CD8-positive, alpha-beta memory T cell (primary cell): Measurements from ENCODE around the gene LRRC28. TPM values are rescaled to one million over a fixed set of nuclear protein-coding genes. Genes with fewer than 3 reads are reported as not detected.
A peak's percentile ranks its signal among the peaks of the same experiment; 100 is the strongest.

Experiments
- CTCF ChIA-PET: fragments of 350-600 bp; sonication (Branson Sonifier 250); formaldehyde crosslinking; loops from one replicate; lab custom pipeline; 2021; ENCODE audit warnings: antibody characterized with exemption; lab: Charles Lee
- POLR2A ChIA-PET: fragments of 350-600 bp; sonication (Branson Sonifier 250); formaldehyde crosslinking; loops from one replicate; lab custom pipeline; 2021; ENCODE audit warnings: antibody characterized with exemption; lab: Charles Lee
- DNase-seq, 5 donors: peaks; one replicate each; pipeline versions ENCODE4 v3.0.0 to v3.0.0-alpha.2; 2020 to 2022; ENCODE audit warnings: mixed read lengths in 1 of 5
- H3K27ac ChIP-seq: one replicate; pipeline ENCODE4 v1.7.0; 2013; ENCODE audit warnings: low read depth, mild to moderate bottlenecking, low read length, moderate library complexity
- H3K27me3 ChIP-seq: 2 replicates; pipeline ENCODE4 v1.7.0; 2013; ENCODE audit warnings: low read length, mild to moderate bottlenecking; ENCODE audit not compliant: insufficient read depth, poor library complexity, severe bottlenecking
- H3K36me3 ChIP-seq: 2 replicates; pipeline ENCODE4 v1.7.0; 2013; ENCODE audit warnings: mild to moderate bottlenecking, low read length, moderate library complexity; ENCODE audit not compliant: insufficient read depth
- H3K4me1 ChIP-seq: 2 replicates; pipeline ENCODE4 v1.7.0; 2013; ENCODE audit warnings: mild to moderate bottlenecking, low read length, moderate library complexity; ENCODE audit not compliant: insufficient read depth
- H3K4me3 ChIP-seq: 2 replicates; pipeline ENCODE4 v1.7.0; 2013; ENCODE audit warnings: mild to moderate bottlenecking, low read length
- H3K9me3 ChIP-seq: 2 replicates; pipeline ENCODE4 v1.7.0; 2013; ENCODE audit warnings: mild to moderate bottlenecking, low read length
- H3K27ac Mint-ChIP-seq, 8 donors: one replicate each; pipeline ENCODE4 v1.8.0; 2020 to 2021; ENCODE audit warnings: mixed read lengths in 8 of 8, mild to moderate bottlenecking in 6 of 8, inconsistent platforms in 3 of 8, moderate library complexity in 3 of 8
- H3K27me3 Mint-ChIP-seq, 2 donors: one replicate each; pipeline ENCODE4 v1.8.0; 2020 to 2021; ENCODE audit warnings: mixed read lengths in 2 of 2, mild to moderate bottlenecking in 1 of 2, moderate library complexity in 1 of 2
- H3K36me3 Mint-ChIP-seq, 3 donors: one replicate each; pipeline ENCODE4 v1.8.0; 2020 to 2021; ENCODE audit warnings: mixed read lengths in 3 of 3, inconsistent platforms in 1 of 3, mild to moderate bottlenecking in 1 of 3
- H3K4me1 Mint-ChIP-seq, 3 donors: one replicate each; pipeline ENCODE4 v1.8.0; 2020 to 2021; ENCODE audit warnings: mixed read lengths in 3 of 3, inconsistent platforms in 1 of 3, mild to moderate bottlenecking in 1 of 3
- H3K4me3 Mint-ChIP-seq, 7 donors: one replicate each; pipeline ENCODE4 v1.8.0; 2020 to 2021; ENCODE audit warnings: mixed read lengths in 7 of 7, mild to moderate bottlenecking in 6 of 7, moderate library complexity in 4 of 7, inconsistent platforms in 2 of 7
- H3K9me3 Mint-ChIP-seq, 5 donors: one replicate each; pipeline ENCODE4 v1.8.0; 2020 to 2022; ENCODE audit warnings: mixed read lengths in 5 of 5, mild to moderate bottlenecking in 3 of 5, moderate library complexity in 2 of 5, inconsistent platforms in 1 of 5
- polyA plus RNA-seq: library from polyadenylated mRNA; unstranded; fragments of 300-500 nt; fragmentation: Illumina TruSeq; gene quantifications from one replicate; pipeline ENCODE4 v1.2.3, GENCODE V29; 2021
- total RNA-seq, 2 experiments: library from RNA; stranded (reverse); gene quantifications; one replicate each; pipeline ENCODE4 v1.2.3, GENCODE V29; 2021

LRRC28 gene
- total and polyA plus RNA-seq, 3 experiments from 2014 or later: 18.0 to 28.4 (median 19.4) TPM

GRCh38 chr15:99440029-99440428, 188.7 kb downstream of the LRRC28 start:
- no peaks in the 10 kb centered on the region for H3K9me3 ChIP-seq
- H3K36me3 ChIP-seq: no peaks in the 10 kb centered on the region
- DNase-seq: no peak
- POLR2A ChIA-PET: no interaction called here
- CTCF ChIA-PET: no interaction called here
- no peak overlapping the region for H3K27ac ChIP-seq
- no peak overlapping the region for H3K27ac Mint-ChIP-seq
- H3K27me3 Mint-ChIP-seq: peaks cover 4 to 10% of the 10 kb centered on the region in 2 donors
- H3K36me3 Mint-ChIP-seq: no peaks in the 10 kb centered on the region
- H3K4me3 Mint-ChIP-seq: peak overlapping the region in 1 of 7 donors; percentile 44
- peaks cover 13 to 29% (median 23%) of the 10 kb centered on the region in 3 donors for H3K4me1 Mint-ChIP-seq
- H3K4me1 ChIP-seq: peaks cover 40% of the 10 kb centered on the region
- H3K27me3 ChIP-seq: no peaks in the 10 kb centered on the region
- H3K9me3 Mint-ChIP-seq: no peaks in the 10 kb centered on the region
- no peak overlapping the region for H3K4me3 ChIP-seq

Other genes with a start within 250 kb of the LRRC28 start
- gene PGPEP1L, start 243.7 kb upstream of the LRRC28 start, total RNA-seq: not detected
- not detected for gene PGPEP1L, start 243.7 kb upstream of the LRRC28 start, polyA plus RNA-seq
- 1 to 10 TPM; 2.3 to 2.4 TPM for gene SYNM, start 146.4 kb upstream of the LRRC28 start, total RNA-seq
- 0.56 TPM for gene SYNM, start 146.4 kb upstream of the LRRC28 start, polyA plus RNA-seq
- 1 to 10 TPM; 2.0 to 2.7 TPM for gene TTC23, start 1.9 kb upstream of the LRRC28 start, total RNA-seq
- gene TTC23, start 1.9 kb upstream of the LRRC28 start, polyA plus RNA-seq: 0.10 TPM